Epithelial cell of prostate (primary cell): Measurements from ENCODE around the gene CABP1.

Experiments
- DNase-seq: peaks from one replicate; pipeline ENCODE4 v3.0.0-alpha.2; 2011; ENCODE audit warnings: low read depth, low spot score
- H3K27ac ChIP-seq: fragments of 450-650 bp; 2 replicates; pipeline ENCODE4 v1.5.1; 2017; ENCODE audit warnings: mild to moderate bottlenecking

The CABP1 gene

DNA sequence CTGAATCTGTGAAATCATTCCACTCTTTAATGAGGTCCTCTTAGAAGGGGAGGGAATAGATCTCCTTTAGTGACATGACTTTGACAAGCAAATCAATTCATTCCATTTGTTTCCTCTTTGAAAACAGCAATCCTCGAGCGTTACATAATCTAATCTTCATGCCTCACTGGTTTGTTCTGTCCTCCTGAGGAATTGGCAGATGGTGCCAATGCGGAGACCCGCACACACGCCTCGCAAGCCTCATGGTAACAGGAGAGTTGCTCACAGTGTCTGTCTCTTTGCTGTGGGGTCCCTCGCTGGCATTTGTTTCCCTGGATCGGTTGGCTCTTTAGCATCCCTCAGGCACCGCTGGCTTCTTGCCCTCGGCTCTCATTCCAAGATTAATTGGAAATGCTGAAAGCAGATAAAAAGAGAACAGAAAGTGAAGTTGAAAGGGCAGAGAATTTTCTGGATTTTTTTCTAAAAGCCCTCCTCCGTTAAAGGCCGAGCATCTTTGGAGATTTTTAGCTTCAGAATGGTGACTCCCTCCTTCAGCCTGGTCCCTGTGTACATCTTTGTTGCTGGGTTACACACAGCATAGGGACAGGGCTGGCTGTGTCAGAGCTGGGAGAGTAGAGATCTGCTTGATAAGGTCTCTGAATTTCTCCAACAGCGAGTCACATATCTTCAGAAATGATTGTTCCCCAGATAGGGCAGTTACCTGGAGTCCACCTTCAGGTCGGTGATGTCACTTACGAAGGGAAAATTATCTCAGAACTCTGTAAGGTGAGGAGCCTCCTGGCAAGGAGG is 10.1 kb upstream of the CABP1 start:
- no peak overlapping the region for H3K27ac ChIP-seq

DNA sequence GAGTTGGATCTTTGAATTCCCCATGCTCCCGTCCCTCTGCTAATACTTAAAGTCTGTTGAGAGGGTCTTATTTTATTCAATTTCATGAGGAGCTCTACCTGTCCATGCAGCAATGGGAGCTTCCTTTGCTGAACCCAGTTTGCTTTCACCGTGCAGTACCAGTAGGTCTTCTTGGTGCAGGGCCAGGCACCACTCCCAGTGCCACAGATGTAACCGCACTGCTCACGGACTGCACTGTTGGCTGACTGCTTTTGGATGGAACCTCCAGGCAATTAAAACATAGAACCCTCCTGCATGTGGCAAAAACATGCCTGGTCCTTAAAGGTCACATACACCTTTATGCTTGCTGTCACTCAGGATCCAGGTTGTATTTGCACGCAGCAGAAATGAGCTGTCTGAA is 9.3 kb upstream of the CABP1 start:
- no peak overlapping the region for H3K27ac ChIP-seq
- no peak for DNase-seq

More for the DNA sequence above, 10.1 kb upstream of the CABP1 start:
- no peak for DNase-seq

DNA sequence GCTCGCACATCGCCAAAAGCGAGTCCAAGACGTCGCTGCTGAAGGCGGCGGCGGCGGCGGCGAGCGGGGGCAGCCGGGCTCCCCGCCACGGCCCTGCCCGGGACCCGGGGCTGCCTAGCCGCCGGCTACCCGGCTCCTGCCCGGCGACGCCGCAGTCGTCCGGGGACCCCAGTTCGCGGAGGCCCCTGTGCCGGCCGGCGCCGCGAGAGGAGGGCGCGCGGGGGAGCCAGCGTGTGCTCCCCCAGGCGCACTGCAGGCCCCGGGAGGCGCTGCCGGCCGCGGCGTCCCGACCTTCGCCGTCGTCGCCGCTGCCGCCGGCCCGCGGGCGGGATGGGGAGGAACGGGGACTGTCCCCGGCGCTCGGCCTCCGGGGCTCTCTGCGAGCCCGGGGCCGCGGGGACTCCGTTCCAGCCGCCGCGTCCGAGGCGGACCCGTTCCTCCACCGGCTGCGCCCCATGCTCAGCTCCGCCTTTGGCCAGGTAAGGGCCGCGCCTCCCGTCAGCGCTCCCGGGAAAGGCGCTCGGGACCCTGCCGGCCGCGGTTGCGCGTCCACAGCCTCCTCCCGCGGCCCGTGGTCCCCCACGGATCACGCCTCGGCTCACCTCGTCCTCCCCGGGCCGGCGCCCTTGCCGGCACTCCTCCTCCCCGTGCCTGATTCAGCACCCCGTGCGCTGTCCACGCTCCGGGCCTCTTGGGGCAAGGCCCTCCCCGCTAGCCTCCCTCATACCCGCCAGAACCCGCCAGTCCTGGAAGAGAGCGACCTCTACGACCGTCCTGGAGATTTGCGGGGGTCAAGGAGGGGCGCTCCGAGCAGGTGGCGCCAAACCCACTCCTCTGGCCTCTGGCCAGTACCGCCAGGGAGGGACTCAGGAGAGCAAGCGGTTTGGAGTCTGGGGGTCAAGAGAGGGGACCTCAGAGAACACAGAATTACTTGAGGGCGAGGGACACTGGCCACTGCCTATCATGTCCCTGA is 721 bp downstream of the CABP1 start:
- DNase-seq = no peak
- H3K27ac ChIP-seq = no peak overlapping the region

DNA sequence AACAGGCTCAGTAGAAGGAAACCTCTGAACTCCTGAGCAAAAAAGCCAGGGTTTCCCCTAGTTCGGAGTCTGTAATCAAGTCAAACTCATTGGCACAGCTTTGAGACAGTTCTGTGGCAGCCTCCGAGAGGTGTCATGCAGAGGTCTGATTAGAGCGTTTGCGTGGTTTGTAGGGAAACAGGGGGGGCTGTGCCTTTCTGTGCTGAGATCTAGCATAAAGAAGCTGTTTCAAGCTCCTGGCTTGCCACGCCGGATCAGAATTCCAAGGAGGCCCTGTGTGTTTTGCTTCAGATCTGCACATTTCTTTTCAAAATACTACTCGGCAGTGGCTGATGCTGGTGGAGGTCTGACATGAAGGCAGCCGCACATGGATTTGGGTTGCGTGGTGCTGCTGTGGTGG is 1.7 kb downstream of the CABP1 start:
- no peak overlapping the region for H3K27ac ChIP-seq
- no peak for DNase-seq

DNA sequence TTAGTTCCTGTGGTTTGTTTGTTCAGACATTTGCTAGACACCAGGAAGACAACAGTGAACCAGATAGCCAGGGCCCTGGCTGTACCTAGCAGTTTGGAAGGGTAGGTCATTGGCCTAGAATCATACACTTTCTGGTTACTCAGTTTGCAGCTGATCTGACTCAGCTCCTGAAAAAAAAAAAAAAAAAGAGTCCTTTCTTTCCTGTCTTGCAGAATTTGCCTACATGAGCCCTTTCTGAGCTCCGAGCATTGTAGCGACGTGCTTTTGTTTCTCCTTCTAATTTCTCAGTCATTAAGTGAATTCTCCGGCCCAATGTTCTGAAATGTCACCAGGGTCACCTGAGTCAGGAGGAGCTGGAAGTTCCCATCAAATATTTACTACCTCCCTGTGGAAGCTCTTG is 2.4 kb downstream of the CABP1 start:
- no peak overlapping the region for H3K27ac ChIP-seq
- DNase-seq = no peak

DNA sequence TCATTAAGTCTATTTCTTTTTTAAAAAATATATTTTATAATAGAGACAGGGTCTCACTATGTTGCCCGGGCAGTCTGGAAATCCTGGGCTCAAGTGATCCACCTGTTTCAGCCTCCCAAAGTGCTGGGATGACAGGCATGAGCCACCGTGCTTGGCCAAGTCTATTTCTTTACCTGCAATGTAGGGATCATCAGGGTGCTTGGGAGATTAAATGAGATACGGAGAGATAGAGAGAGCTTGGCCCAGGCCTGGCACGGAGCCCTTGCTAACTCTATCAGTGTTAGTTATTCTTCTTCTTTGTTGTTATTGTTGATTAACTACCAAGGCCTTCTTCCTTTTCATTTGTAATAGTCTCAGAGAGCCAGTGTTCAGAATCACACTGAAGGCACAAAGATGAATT is 3.1 kb downstream of the CABP1 start:
- no peak overlapping the region for H3K27ac ChIP-seq
- DNase-seq = no peak

DNA sequence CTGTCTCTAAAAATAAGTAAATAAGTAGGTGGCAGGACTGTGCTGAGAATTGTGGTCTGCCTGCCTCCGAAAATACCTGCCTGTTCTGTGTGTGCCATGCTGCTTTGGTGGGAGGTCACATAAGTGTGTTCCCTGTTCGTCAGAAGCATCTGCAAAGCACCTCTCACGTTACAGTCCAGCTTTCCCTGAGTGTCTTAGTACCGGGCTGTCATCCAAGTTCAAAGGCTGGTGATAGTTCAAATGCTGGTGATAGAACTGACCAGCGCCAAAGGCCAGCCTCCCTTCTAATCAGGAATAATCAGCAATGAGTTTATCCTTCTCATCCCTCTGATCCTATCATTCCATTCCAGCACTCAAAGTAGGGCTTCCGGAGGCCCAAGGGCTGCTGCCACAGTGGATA is 5.6 kb downstream of the CABP1 start:
- H3K27ac ChIP-seq = no peak overlapping the region
- DNase-seq = no peak

DNA sequence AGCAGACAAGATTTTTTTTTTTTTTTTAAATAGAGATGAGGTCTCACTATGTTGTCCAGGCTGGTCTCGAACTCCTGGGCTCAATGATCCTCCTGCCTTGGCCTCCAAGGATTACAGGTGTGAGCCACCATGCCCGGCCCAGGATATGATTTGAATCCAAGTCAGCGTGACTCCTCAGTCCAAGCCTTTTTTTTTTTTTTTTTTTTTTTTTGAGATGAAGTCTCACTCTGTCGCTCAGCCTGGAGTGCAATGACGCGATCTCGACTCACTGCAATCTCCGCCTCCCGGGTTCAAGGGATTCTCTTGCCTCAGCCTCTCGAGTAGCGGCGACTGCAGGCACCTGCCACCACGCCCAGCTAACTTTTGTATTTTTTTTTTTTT is 6.9 kb downstream of the CABP1 start:
- no peak for DNase-seq
- H3K27ac ChIP-seq = no peak overlapping the region

DNA sequence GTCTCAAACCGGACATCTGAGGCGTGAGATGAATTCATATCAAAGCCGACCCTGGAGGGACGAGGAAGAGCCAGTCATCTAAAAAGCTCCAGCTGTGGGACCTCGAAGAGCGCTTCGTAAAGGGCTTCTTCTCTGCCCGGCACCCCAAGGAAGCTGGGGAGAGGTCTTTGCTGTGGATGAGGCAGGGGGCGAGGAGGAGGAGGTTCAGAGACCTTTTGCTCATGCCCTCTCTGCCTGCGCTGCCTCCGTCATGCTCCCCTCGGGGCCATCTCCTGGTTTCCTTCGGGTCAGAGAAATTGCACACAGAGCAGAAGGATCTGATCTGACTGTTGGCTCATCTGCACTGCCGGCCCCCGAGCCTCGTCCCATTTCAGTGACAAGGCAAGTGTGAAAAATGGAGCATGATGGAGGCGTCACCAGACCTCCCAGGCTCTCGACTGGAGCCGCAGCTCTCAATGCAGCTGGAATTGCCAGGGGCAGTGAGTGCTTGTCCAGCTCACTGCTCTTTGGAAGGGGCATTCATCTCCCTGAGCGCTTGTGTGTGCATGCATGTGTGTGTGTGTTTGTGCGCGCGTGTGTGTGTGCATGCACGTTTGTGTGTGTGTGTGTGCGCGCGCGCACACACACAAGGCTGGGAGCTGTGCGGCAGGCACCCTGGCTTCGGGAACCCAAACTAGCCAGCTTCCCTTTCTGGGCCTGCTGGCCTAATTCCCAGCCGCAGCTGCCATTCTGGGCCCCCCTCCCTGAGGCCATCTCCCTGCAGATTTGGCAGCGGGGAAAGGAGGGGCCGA is 9.2 kb downstream of the CABP1 start:
- no peak overlapping the region for H3K27ac ChIP-seq
- DNase-seq = no peak

DNA sequence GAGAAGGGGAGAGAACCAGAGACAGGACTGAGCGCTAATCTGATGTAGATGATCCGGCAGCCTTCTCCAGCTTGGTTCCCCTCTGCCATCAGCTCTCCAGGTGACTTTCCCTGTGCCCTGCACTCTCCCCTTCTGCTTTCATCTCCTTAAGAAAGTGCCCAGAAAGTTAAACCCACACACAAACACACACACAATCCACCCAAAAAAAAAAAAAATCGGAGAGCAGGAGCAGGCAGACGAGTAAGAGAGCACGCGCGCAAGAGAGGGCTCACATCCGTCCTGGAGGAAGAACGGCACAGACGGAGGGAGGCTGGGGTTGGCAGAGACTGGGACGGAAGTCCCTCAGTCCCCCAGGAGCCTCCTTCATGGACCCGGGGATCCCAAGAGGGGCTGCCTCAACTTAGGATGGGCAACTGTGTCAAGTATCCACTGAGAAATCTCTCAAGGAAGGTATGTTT is 9.8 kb downstream of the CABP1 start:
- H3K27ac ChIP-seq = no peak overlapping the region
- no peak for DNase-seq

DNA sequence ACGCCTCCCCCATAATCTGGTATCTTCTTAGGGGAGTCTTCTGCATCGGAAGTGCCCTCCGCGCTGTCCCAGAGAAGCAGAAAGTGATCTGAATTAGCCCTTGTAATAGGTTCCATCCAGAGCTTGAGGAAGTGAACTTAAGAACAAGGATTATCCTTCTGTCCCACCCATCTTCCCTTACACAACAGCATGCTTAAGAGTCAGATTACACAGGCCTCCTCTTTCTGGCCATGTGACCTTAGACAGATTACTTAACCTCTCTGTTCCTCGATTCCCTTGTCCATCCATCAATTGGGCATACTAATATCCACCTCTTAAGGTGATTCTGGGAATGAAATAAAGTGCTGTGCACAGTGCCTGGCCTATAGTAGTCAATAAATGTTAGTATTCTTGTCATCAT is 11.4 kb downstream of the CABP1 start:
- DNase-seq = no peak
- no peak overlapping the region for H3K27ac ChIP-seq

DNA sequence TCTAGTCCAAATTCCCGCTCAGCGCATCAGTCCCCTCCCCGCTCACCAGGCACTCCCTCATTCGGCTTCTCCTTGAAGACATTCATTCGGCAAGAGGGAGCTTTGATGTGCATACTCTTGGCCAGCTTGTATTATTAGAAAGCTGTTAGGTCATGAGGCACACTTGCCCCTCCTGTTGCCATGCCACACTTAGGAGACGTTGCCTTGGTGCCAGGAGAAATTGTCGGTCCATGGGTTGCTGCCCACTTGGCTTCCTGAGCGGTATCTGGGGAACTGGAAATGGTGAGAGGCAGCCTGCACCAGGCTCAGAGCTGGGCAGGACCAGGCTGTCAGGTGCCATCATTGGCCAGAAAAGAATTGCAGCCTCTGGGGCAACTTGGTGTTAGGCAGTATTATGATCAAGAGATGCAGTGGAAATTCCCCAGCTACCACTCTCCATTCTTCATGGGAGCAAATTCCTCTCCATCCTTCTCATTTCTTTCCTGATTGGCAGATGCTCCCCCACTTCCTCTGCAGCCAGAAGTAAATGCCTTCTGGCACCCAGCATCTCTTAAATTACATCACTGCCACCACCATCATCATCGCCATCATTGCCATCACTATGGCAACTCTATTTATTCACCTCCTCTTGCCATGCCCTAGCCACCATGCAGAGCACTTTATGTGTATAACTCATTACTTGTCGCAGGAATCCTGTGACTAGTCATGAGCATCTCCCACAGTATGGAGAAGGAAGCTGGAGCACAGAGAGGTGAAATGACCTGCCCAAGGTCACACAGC is 12.4 kb downstream of the CABP1 start:
- no peak for DNase-seq
- no peak overlapping the region for H3K27ac ChIP-seq

DNA sequence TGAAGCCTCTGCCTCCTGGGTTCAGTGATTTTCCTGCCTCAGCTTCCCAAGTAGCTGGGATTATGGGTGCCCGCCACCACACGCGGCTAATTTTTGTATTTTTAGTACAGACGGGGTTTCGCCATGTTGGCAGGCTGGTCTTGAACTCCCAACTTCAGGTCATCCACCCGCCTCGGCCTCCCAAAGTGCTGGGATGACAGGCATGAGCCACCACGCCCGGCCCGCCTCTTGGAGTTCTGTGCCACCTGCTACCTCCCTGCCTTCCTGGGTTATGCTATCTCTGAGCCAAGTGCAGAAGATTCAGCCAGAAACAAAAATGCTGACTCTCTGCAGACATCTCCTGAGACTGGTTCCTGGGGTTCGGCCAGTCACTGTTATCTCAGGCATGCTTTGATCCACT is 13.2 kb downstream of the CABP1 start:
- H3K27ac ChIP-seq = no peak overlapping the region
- no peak for DNase-seq

DNA sequence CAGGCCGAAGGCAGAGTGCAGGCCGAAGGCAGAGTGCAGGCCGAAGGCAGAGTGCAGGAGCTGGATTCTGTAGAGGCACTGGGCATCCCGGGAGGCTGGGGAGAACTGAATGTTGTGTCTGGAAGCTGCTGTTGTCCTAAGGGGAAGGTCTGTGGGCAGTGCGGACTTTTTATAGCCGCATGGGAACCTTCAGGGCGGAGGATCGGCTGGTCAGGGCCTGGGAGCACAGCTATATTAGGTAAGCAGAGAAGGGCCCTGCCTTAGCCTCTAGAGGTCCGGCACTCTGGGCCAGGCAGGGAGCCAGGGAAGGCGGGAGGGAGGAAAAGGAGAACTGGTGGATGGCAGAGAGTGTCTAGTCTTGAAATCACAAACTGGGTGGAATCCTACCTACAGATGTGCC is 14.2 kb downstream of the CABP1 start:
- no peak for DNase-seq
- no peak overlapping the region for H3K27ac ChIP-seq

DNA sequence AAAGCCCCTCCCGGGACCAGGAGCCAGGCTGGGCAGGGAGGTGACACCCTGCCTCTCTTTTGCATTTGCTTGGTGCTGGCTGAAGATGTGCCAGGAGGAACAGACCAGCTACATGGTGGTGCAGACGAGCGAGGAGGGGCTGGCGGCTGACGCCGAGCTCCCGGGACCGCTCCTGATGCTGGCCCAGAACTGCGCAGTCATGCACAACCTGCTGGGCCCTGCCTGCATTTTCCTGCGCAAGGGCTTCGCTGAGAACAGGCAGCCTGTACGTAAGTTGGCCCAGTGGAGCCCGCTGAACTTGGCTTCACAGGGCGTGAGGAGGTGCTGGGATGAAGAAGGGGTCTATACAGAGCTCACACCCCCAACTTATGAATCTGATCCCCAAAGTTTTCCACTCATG is 15.6 kb downstream of the CABP1 start:
- DNase-seq = no peak
- no peak overlapping the region for H3K27ac ChIP-seq

DNA sequence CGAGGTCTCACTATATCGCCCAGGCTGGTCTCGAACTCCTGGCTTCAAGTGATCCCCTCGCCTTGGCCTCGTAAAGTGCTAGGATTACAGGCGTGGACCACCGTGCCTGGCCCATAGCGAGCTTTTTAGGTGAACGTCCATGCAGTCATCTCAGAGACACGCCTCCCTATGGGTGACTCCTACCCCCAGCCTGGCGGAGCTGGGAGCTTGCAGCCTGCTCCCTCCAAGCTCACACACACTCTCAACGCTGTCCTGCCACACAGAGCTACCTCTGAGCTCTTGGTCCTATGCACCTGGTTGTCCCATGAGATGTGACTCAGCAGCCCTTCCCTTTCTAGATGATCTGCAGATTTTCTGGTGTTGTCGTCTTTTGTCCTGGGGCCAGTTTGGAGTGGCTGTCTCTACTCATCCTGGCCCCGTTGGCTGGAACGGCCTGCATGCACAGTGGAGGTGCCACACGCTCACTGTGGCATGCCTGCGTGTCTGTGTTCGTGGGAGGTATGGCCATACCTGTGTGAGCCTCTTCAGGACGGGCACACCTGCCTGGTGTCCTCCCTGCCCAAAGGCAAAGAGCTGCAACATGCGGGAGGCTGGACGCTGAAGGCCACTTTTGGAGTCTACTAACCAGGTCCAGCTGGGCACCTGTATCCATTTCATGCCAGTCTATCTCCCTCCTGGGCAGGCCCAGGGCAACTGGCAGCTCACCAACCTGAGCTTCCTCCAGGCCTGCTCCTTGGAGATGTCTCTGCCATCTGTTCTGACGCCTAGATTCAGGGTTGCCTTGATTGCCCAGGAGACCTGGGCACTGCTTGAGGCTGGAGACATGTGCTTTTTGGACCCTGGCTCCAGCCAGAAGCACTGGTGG is 18.1 kb downstream of the CABP1 start:
- no peak overlapping the region for H3K27ac ChIP-seq
- no peak for DNase-seq

DNA sequence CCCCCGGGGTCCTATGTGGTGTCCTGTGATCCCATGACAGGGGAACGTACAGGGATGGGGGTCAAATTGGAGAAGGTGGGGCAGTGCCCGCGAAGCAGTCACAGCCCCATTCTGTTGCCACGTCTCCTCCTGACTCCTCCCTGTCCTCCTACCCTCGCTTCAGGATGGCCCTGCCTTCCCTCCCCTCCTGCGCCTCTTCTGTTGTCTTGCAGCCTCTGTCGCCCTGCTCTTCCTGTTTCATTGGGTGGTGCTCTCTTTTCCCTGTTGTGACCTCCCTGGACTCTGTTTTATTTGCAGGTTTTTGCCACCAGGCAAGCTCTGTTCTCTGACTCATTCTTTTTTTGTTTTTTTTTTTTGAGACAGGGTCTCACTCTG is 18.7 kb downstream of the CABP1 start:
- no peak overlapping the region for H3K27ac ChIP-seq
- DNase-seq = no peak

DNA sequence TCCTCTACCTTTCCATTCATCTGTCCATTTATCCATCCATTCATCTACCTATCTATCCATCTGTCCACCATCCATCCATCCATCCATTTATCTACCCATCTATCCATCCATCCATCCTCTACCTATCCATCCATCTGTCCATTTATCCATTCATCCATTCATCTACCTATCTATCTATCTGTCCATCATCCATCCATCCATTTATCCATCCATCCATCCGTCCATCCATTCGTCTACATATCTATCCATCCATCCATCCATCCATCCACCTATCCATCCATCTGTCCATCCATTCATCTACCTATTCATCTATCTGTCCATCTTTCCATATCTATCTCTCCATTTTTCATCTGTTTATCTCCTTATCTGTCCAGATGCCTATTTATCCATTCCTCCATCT is 21.0 kb downstream of the CABP1 start:
- DNase-seq = no peak

DNA sequence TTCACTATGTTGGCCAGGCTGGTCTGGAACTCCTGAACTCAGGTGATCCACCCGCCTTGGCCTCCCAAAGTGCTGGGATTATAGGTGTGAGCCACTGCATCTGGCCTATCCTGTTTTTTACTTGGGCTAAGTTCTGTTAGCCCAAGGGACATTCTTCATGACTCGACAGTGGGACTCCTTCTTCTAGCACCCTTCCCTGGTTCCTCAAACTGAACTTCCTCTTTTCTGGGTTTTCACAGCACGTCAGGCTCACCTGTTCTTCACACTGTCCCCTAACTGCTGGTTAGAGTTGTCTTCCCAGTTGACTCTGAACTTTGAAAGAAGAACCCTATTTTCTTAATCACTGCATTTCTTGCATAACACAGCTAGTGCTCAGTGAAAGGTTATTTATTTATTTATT is 22.5 kb downstream of the CABP1 start:
- DNase-seq = no peak
- no peak overlapping the region for H3K27ac ChIP-seq

More for the DNA sequence above, 21.0 kb downstream of the CABP1 start:
- H3K27ac ChIP-seq = no peak overlapping the region
